H1 (cell line): ENCODE data around the gene TTC34. TPM values are rescaled to one million over a fixed set of nuclear protein-coding genes. Genes with fewer than 3 reads are reported as not detected.

ENCODE experiments used
- CTCF ChIA-PET: fragments of 300-600 bp; sonication (Branson Sonifier 250); formaldehyde crosslinking; loops from one replicate; lab custom pipeline; 2021; ENCODE audit not compliant: partially characterized antibody; lab: Charles Lee
- POLR2A ChIA-PET: fragments of 300-600 bp; sonication (Branson Sonifier 250); formaldehyde crosslinking; loops from one replicate; lab custom pipeline; 2021; ENCODE audit warnings: inconsistent platforms; ENCODE audit not compliant: partially characterized antibody; lab: Charles Lee
- DNase-seq, 2 experiments: peaks; one replicate each; pipeline versions ENCODE4 v3.0.0 to v3.0.0-alpha.2; 2010 to 2022; ENCODE audit warnings: low spot score in 2 of 2, low read depth in 1 of 2, mixed read lengths in 1 of 2
- FAIRE-seq: peaks from 2 replicates; lab custom pipeline; 2011; peaks lifted over from hg19 to GRCh38; lab: Jason Lieb, UNC
- H2AFZ ChIP-seq: 2 replicates; pipeline ENCODE4 v1.8.1; 2012; ENCODE audit warnings: low read length, inconsistent platforms
- H2AK5ac ChIP-seq: 2 replicates; pipeline ENCODE4 v1.6.1; 2013; ENCODE audit warnings: low read depth, low read length
- H2BK120ac ChIP-seq: replicated peaks from 2 replicates; pipeline ENCODE3; 2013; ENCODE audit warnings: low read depth, low read length, inconsistent platforms
- H2BK12ac ChIP-seq: 2 replicates; pipeline ENCODE4 v1.6.1; 2013; ENCODE audit warnings: low read depth, low read length
- H2BK15ac ChIP-seq: 2 replicates; pipeline ENCODE4 v1.6.1; 2013; ENCODE audit warnings: low read length
- H2BK20ac ChIP-seq: 2 replicates; pipeline ENCODE4 v1.6.1; 2013; ENCODE audit warnings: low read length
- H2BK5ac ChIP-seq: 2 replicates; pipeline ENCODE4 v1.6.1; 2013; ENCODE audit warnings: low read depth, low read length
- H3K14ac ChIP-seq: 2 replicates; pipeline ENCODE4 v1.6.1; 2013; ENCODE audit warnings: inconsistent platforms; ENCODE audit not compliant: insufficient read length
- H3K18ac ChIP-seq: 2 replicates; pipeline ENCODE4 v1.6.1; 2013; ENCODE audit warnings: low read length; ENCODE audit errors: extremely low read depth
- H3K23ac ChIP-seq: 2 replicates; pipeline ENCODE4 v1.6.1; 2013; ENCODE audit warnings: inconsistent platforms; ENCODE audit not compliant: insufficient read length
- H3K23me2 ChIP-seq: 2 replicates; pipeline ENCODE4 v1.6.1; 2013; ENCODE audit warnings: low read depth, low read length
- H3K27ac ChIP-seq: 2 replicates; pipeline ENCODE4 v1.6.1; 2011; ENCODE audit warnings: low read depth, low read length, inconsistent platforms
- H3K27me3 ChIP-seq, 4 experiments: replicated peaks in 1 of 4; 1 replicate in 1 of 4; 2 replicates in 3 of 4; pipeline versions ENCODE4 v1.6.1 to v1.8.1; 2011 to 2013; ENCODE audit warnings: low read length in 3 of 4, mild to moderate bottlenecking in 3 of 4, inconsistent platforms in 2 of 4, mixed read lengths in 2 of 4, moderate library complexity in 1 of 4; ENCODE audit not compliant: control insufficient read depth in 3 of 4, insufficient read depth in 3 of 4; ENCODE audit errors: extremely low read depth in 1 of 4
- H3K36me3 ChIP-seq, 4 experiments: 2 replicates each; pipeline versions ENCODE4 v1.6.1 to v1.8.1; 2011 to 2013; ENCODE audit warnings: mild to moderate bottlenecking in 4 of 4, low read length in 3 of 4, moderate library complexity in 2 of 4, control low read depth in 1 of 4, inconsistent platforms in 1 of 4; ENCODE audit not compliant: insufficient read depth in 4 of 4, control insufficient read depth in 2 of 4
- H3K4ac ChIP-seq: replicated peaks from 2 replicates; pipeline ENCODE3; 2013; ENCODE audit warnings: low read length, low read depth, mixed read lengths, inconsistent platforms; ENCODE audit not compliant: insufficient read length
- H3K4me1 ChIP-seq, 4 experiments: replicated peaks in 1 of 4; 1 replicate in 1 of 4; 2 replicates in 3 of 4; pipeline versions ENCODE4 v1.6.1 to v1.8.1; 2011 to 2013; ENCODE audit warnings: low read length in 3 of 4, inconsistent platforms in 2 of 4, mixed read lengths in 1 of 4; ENCODE audit not compliant: insufficient read depth in 4 of 4, control insufficient read depth in 3 of 4
- H3K4me2 ChIP-seq, 2 experiments: 2 replicates each; pipeline versions ENCODE4 v1.6.1 to v1.8.1; 2011 to 2013; ENCODE audit warnings: low read depth in 2 of 2, low read length in 2 of 2, control low read depth in 1 of 2, inconsistent platforms in 1 of 2, mild to moderate bottlenecking in 1 of 2; ENCODE audit not compliant: insufficient read depth in 1 of 2
- H3K4me3 ChIP-seq, 4 experiments: fragments of 200-600, 300-600 bp in 1 of 4; sonication (generic), shearing (Covaris generic), sonication (Bioruptor Twin) in 1 of 4; 2 replicates each; pipeline versions ENCODE4 v1.5.1 to v1.8.1; 2011 to 2016; ENCODE audit warnings: low read length in 4 of 4, low read depth in 3 of 4, control low read depth in 2 of 4, inconsistent platforms in 2 of 4, mild to moderate bottlenecking in 2 of 4, mixed read lengths in 1 of 4, moderate library complexity in 1 of 4; ENCODE audit not compliant: insufficient read depth in 2 of 4; ENCODE audit errors: extremely low read depth in 1 of 4
- H3K56ac ChIP-seq: replicated peaks from 2 replicates; pipeline ENCODE3; 2013; ENCODE audit warnings: low read depth, mild to moderate bottlenecking, mixed read lengths, low read length, inconsistent platforms; ENCODE audit not compliant: insufficient read length
- H3K79me1 ChIP-seq: 2 replicates; pipeline ENCODE4 v1.6.1; 2013; ENCODE audit warnings: low read depth, low read length, control low read depth
- H3K79me2 ChIP-seq, 2 experiments: 2 replicates each; pipeline versions ENCODE4 v1.6.1 to v1.8.1; 2012 to 2013; ENCODE audit warnings: low read length in 2 of 2, mild to moderate bottlenecking in 2 of 2, inconsistent platforms in 1 of 2; ENCODE audit not compliant: insufficient read depth in 2 of 2, control insufficient read depth in 1 of 2
- H3K9ac ChIP-seq, 4 experiments: replicated peaks in 1 of 4; 1 replicate in 1 of 4; 2 replicates in 3 of 4; pipeline versions ENCODE4 v1.6.1 to v1.8.1; 2011 to 2013; ENCODE audit warnings: low read depth in 3 of 4, low read length in 3 of 4, control low read depth in 2 of 4, mild to moderate bottlenecking in 2 of 4, moderate library complexity in 2 of 4, inconsistent platforms in 1 of 4; ENCODE audit errors: extremely low read depth in 1 of 4
- H3K9me3 ChIP-seq, 2 experiments: 2 replicates each; pipeline versions ENCODE4 v1.6.1 to v1.8.1; 2012 to 2013; ENCODE audit warnings: mild to moderate bottlenecking in 2 of 2, moderate library complexity in 2 of 2, control low read depth in 1 of 2, inconsistent platforms in 1 of 2, low read depth in 1 of 2, low read length in 1 of 2, mixed read lengths in 1 of 2; ENCODE audit not compliant: insufficient read depth in 2 of 2
- H4K20me1 ChIP-seq, 2 experiments: replicated peaks in 1 of 2; 2 replicates each; pipeline versions ENCODE3 to v1.8.1; 2011 to 2013; ENCODE audit warnings: inconsistent platforms in 2 of 2, low read length in 2 of 2, mild to moderate bottlenecking in 1 of 2; ENCODE audit not compliant: insufficient read depth in 2 of 2, control insufficient read depth in 1 of 2
- H4K5ac ChIP-seq: 2 replicates; pipeline ENCODE4 v1.6.1; 2013; ENCODE audit warnings: low read length, low read depth, mixed read lengths, inconsistent platforms; ENCODE audit not compliant: insufficient read length
- H4K8ac ChIP-seq: 2 replicates; pipeline ENCODE4 v1.8.0; 2013; ENCODE audit warnings: mild to moderate bottlenecking, moderate library complexity, low read length, inconsistent platforms; ENCODE audit not compliant: insufficient read depth; ENCODE audit errors: extremely low read depth
- H4K91ac ChIP-seq: replicated peaks from 2 replicates; pipeline ENCODE3; 2013; ENCODE audit warnings: low read length, mixed read lengths, inconsistent platforms; ENCODE audit not compliant: insufficient read length
- BACH1 ChIP-seq: IDR thresholded peaks from 2 replicates; pipeline ENCODE4 v1.6.1; 2012; ENCODE audit warnings: low read length, improper control_type of control experiment
- CHD1 ChIP-seq: IDR thresholded peaks from 2 replicates; pipeline ENCODE4 v1.6.1; 2012; ENCODE audit warnings: low read depth, low read length, improper control_type of control experiment
- EGR1 ChIP-seq: IDR thresholded peaks from 2 replicates; pipeline ENCODE4 v1.6.1; 2011; ENCODE audit warnings: low read depth, low read length, borderline replicate concordance
- HDAC2 ChIP-seq, 2 experiments: fragments of 300-600 bp in 1 of 2; sonication (generic) in 1 of 2; IDR thresholded peaks; 2 replicates each; pipeline ENCODE4 v1.6.1; 2011 to 2012; ENCODE audit warnings: low read depth in 2 of 2, low read length in 2 of 2, mild to moderate bottlenecking in 2 of 2, moderate library complexity in 2 of 2, borderline replicate concordance in 1 of 2, inconsistent platforms in 1 of 2
- HDAC6 ChIP-seq: IDR thresholded peaks from one replicate; pipeline ENCODE4 v1.7.1; 2012; ENCODE audit warnings: low read depth, mild to moderate bottlenecking, inconsistent platforms, low read length, moderate library complexity
- MAFK ChIP-seq: IDR thresholded peaks from 2 replicates; pipeline ENCODE4 v1.6.1; 2012; ENCODE audit warnings: low read depth, mild to moderate bottlenecking, improper control_type of control experiment, low read length
- NANOG ChIP-seq: IDR thresholded peaks from 2 replicates; pipeline ENCODE4 v1.6.1; 2011; ENCODE audit warnings: low read length, low read depth, mild to moderate bottlenecking, inconsistent platforms; ENCODE audit not compliant: insufficient read depth, poor library complexity, severe bottlenecking
- PHF8 ChIP-seq: fragments of 200-600 bp; sonication (generic); conservative IDR thresholded peaks from 2 replicates; pipeline ENCODE4 v1.7.1; 2012; ENCODE audit warnings: low read depth, mild to moderate bottlenecking, inconsistent platforms, low read length, moderate library complexity
- POLR2A ChIP-seq, 2 experiments: IDR thresholded peaks; 1 replicate in 1 of 2; 2 replicates in 1 of 2; pipeline ENCODE4 v1.6.1; 2011; ENCODE audit warnings: low read depth in 2 of 2, low read length in 2 of 2, mild to moderate bottlenecking in 2 of 2; ENCODE audit errors: control extremely low read depth in 1 of 2
- SP4 ChIP-seq: IDR thresholded peaks from 2 replicates; pipeline ENCODE4 v1.6.1; 2012; ENCODE audit warnings: low read length, inconsistent platforms
- SRF ChIP-seq: IDR thresholded peaks from 2 replicates; pipeline ENCODE4 v1.6.1; 2011; ENCODE audit warnings: mild to moderate bottlenecking, low read depth, low read length, moderate library complexity
- USF2 ChIP-seq: IDR thresholded peaks from 2 replicates; pipeline ENCODE4 v1.6.1; 2011; ENCODE audit warnings: low read length, improper control_type of control experiment
- ZNF274 ChIP-seq: IDR thresholded peaks from 2 replicates; pipeline ENCODE4 v1.7.0; 2012; ENCODE audit warnings: low read length, borderline replicate concordance; ENCODE audit errors: extremely low read depth
- WGBS, 2 experiments: shearing (Covaris generic) in 1 of 2; methylation state at CpG; one replicate each; pipeline versions ENCODE4 v1.1.6 to v1.1.7; 2013 to 2015; ENCODE audit warnings: low lambda C conversion rate in 2 of 2, mixed read lengths in 2 of 2, inconsistent platforms in 1 of 2, low coverage in 1 of 2, missing lambda C conversion rate in 1 of 2; ENCODE audit not compliant: insufficient replicate concordance in 2 of 2, insufficient coverage in 1 of 2, insufficient read length in 1 of 2; ENCODE audit errors: extremely low coverage in 1 of 2, missing lambda C conversion rate in 1 of 2; 5-methylcytosine and 5-hydroxymethylcytosine counted together
- polyA plus RNA-seq, 7 experiments: library from polyadenylated mRNA; depleted of rRNA in 3 of 7; stranded (reverse) in 5 of 7; unstranded in 2 of 7; fragments of >200 nt in 5 of 7; fragments of 200-250 nt in 2 of 7; gene quantifications; 1 replicate in 5 of 7; 2 replicates in 1 of 7; 4 replicates in 1 of 7; pipeline versions ENCODE4 v1.2.1 to v1.2.3, GENCODE V29; 2011 to 2013; ENCODE audit warnings: missing spikeins in 2 of 7, mixed read lengths in 2 of 7
- total RNA-seq: library from RNA; stranded (reverse); fragmentation: NEBNext Ultra II Directional; extraction: Animal tissue kit (Norgen Biotek cat#: 25700); gene quantifications from 2 replicates; pipeline ENCODE4 v1.2.1, GENCODE V29; 2021

Gene TTC34
- total and polyA plus RNA-seq, 2 of the 8 experiments (the other 6 are each of a cell fraction or from before 2014, with no cell fraction given), result 0.23 to 0.50 TPM

GRCh38 chr1:2803931-2804627 lies 2.6 kb upstream of the TTC34 start:
- Histone ChIP-seq H2AK5ac (no peak overlapping the region), H2BK120ac (no peak overlapping the region), H3K36me3 (peaks cover 0 to 3% (median 0%) of the 10 kb centered on the region in 4 experiments; a peak in 1 of 8 replicates), H4K20me1 (no peaks in the 10 kb centered on the region), H3K18ac (no peak overlapping the region), H3K56ac (no peak overlapping the region), H3K79me2 (no peaks in the 10 kb centered on the region), H2AFZ (no peak overlapping the region), H3K27ac (no peak overlapping the region), H3K9ac (no peak overlapping the region), H3K4me3 (no peak overlapping the region), H3K4ac (no peak overlapping the region), H4K5ac (no peak overlapping the region), H3K27me3 (no peaks in the 10 kb centered on the region), H3K79me1 (no peaks in the 10 kb centered on the region), H2BK5ac (no peak overlapping the region), H4K91ac (no peak overlapping the region), H3K4me2 (no peak overlapping the region), H3K4me1 (no peaks in the 10 kb centered on the region), H3K23me2 (no peaks in the 10 kb centered on the region), H4K8ac (no peak overlapping the region), H3K9me3 (peaks cover 66 to 100% of the 10 kb centered on the region in 2 experiments), H2BK20ac (no peak overlapping the region), H2BK12ac (no peak overlapping the region), H3K14ac (no peak overlapping the region), H3K23ac (no peak overlapping the region), H2BK15ac (no peak overlapping the region)
- POLR2A ChIA-PET, result no interaction called here
- no peak for DNase-seq
- FAIRE-seq, result no peak
- CTCF ChIA-PET, result no interaction called here
- WGBS, 2 experiments, result 84% methylated on average over 18 of the region's 19 CpGs; no CpG with 5 or more reads in 1 of the 2 experiments
- no peak for TF ChIP-seq MAFK
- TF ChIP-seq POLR2A (IDR thresholded peaks at IDR 0.05; ENCODE audit: control extremely low read depth in 1 of 2, low read depth in 2 of 2, low read length in 2 of 2), result no peak
- no peak for TF ChIP-seq SP4
- TF ChIP-seq HDAC2 (IDR thresholded peaks at IDR 0.05; ENCODE audit: borderline replicate concordance in 1 of 2, low read depth in 2 of 2, low read length in 2 of 2), result no peak
- no peak for TF ChIP-seq EGR1
- no peak for TF ChIP-seq CHD1
- no peak for TF ChIP-seq ZNF274
- TF ChIP-seq NANOG, result no peak
- no peak for TF ChIP-seq BACH1
- TF ChIP-seq SRF, result no peak
- no peak for TF ChIP-seq USF2
- TF ChIP-seq PHF8, result no peak
- TF ChIP-seq HDAC6, result no peak
